ENCODE results near the gene TIMM17A.

The TIMM17A gene

DNA sequence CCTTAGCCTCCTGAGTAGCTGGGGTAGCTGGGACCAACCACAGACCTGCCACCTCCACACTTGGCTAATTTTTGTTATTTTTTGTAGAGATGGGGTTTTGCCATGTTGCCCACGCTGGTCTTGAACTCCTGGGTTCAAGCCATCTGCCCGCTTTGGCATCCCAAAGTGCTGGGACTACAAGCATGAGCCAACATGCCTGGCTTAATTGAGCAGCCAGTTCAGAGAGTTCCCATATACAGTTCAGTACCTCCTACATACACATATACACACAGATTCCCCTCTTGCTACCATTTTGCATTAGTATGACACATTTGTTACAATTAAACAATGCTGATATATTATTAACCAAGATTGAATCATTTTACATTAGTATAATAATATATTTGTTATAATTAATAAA, 30.1 kb downstream of the TIMM17A start:
- DNase-seq: no peak

DNA sequence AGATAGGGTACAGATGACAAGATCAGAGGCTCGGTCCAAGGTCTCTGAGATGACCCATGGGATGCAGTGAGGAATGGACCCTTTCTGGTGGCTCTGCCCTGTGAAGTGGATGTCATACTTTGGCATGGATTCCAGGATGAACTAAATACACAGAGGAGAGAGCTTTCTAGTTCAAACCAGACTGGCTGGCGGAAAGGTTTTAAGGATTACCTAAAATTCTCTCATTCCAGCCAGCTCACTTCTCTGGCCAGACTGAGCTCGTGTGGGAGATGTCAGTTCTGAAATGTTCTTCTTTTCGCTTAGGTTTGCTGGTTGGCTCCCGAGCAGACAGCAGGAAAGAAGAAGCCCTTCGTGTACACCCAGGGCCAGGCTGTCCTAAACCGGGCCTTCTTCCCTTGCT, 33.3 kb downstream of the TIMM17A start:
- no peak for DNase-seq

DNA sequence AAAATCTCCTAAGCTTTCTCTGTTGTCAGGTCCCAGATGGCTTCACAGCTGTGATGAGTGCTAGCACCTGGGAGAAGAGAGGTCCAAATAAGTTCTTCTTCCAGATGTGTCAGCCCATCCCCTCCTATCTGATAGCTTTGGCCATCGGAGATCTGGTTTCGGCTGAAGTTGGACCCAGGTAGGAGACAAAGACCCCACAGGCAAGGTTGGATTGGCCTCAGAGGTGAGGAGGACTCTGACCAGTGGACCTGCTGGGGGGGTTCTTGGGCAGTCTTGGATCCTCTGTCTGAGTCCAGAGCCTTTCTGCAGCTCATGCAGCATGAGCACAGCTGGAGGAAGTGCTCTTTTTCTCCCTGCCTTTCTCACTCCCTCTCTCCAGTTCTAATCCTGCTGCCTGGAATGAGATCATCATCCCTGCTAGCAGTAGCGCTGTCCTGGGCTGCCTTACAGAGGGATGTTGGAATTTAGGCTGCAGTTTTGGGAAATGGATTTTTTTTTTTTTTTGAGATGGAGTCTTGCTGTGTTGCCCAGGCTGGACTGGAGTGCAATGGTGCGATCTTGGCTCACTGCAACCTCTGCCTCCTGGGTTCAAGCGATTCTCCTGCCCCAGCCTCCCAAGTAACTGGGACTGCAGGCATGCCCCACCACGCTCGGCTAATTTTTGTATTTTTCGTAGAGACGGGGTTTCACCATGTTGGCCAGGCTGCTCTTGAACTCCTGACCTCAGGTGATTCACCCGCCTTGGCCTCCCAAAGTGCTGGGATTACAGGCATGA, 34.2 kb downstream of the TIMM17A start:
- DNase-seq: no peak

DNA sequence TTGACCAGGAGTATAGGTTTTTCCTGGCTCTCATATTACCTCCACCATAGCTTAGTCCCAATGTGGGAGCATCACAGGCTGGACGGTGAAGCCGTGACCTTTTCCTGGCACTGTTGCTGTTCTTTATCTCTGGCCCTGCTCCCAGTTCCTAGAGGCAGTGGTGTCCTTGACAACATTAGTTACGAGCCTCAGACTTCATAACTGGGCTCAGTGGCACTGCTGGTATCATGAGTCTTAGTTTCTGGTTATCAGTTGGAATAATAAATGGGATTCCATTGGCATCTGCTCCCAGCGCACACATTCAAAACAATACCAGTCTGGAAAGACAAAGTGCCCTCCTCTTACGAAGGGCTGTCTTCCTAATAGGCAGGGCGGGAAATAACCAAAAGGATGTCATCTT, 35.1 kb downstream of the TIMM17A start:
- no peak for DNase-seq

DNA sequence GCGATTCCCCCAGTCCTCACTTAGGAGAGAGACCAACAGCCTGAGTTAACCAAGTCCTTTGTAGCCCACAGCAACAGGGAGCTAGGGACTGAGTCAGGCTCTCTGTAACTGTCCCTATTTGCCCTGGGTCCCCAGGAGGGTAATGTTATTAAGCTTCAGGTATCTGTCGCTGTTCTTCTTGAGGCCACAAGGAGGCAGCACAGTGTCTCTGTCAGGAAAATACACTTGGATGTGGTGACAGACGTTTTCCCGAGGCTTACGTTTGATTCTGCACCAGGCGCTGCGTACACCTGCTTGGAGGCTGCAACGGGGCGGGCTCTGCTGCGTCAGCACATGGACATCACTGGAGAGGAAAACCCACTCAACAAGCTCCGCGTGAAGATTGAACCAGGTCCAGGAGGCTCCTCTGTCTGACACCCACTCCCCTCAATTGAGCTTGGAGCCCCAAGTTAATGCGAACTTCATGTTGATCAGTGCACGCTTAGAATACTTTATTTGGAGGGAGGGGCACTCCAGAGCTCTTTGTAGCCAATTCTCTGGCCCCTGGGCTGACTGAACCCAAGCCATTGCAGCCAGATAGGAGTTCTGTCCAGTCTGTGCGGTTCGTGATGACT, 44.4 kb downstream of the TIMM17A start:
- peak; percentile 34 for DNase-seq

DNA sequence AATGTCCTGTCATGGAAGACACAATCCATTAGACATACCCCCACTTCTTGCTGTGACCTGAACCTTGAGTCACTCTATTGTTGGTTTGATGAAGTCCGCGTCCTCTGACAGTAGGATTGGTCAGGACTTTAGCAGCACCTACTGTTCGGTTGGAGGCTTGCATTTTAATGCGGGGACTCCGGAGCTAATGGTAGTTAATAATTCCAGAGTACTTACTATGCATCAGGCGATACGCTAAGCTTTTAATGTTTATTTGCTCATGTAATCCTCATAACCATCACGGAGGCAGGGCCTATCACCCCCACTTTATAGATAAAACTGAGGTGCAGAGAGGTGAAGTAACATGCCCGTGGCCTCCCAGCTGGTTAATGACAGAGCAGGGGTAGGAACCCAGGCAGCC, 47.2 kb downstream of the TIMM17A start:
- DNase-seq: no peak

DNA sequence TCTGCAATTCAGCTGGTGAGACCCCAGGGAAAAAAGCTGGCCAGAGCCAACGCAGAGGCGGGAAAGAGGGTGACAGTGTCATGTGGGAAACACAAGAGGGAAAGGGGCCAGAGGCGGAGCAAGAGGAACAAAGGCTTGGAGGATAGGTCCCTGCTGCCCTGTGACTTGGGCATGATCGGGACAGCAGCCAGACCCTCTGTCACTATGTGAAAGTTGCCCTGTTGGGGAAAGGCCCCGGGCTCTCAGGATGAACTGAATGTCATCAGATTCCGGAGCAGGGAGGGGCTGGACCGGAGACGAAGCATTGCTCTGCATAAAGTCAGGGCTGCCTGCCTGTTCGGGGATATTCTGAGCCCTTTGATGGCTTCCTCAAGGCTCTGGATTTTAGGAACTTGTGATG, 49.4 kb downstream of the TIMM17A start:
- no peak for DNase-seq

DNA sequence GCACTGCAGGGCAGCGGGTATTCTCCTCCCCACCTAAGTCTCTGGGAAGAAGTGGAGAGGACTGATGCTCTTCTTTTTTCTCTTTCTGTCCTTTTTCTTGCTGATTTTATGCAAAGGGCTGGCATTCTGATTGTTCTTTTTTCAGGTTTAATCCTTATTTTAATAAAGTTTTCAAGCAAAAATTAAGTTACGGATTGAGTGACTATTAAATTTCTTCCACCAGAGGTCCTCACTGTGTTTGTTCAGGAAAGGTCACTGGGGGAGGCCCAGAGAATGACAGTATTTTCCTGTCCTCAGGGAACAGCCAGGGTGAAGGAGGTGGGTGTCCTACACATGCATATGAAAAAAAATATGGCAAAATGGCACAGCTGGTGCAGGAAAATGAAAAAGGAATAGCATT, 50.7 kb downstream of the TIMM17A start:
- no peak for DNase-seq

DNA sequence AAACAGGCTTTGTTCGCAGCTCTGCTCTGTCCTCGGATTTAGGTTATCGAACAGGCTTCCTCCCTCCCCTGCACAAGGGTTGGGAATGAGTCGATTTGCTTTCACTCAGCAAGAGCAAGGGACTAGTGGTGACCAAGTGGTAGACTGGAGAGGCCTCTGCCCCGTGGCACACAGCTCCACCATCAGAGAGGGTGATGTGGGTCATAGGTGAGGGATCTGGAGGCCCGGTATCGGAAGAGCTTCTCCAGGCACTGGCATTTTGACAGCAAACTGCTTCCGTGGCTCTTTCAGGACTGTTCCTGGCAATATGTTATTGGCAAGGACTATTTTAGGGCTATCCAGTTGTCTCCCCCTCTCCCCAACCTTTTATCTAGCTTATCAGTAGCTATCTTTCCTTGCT, 52.0 kb downstream of the TIMM17A start:
- no peak for DNase-seq

DNA sequence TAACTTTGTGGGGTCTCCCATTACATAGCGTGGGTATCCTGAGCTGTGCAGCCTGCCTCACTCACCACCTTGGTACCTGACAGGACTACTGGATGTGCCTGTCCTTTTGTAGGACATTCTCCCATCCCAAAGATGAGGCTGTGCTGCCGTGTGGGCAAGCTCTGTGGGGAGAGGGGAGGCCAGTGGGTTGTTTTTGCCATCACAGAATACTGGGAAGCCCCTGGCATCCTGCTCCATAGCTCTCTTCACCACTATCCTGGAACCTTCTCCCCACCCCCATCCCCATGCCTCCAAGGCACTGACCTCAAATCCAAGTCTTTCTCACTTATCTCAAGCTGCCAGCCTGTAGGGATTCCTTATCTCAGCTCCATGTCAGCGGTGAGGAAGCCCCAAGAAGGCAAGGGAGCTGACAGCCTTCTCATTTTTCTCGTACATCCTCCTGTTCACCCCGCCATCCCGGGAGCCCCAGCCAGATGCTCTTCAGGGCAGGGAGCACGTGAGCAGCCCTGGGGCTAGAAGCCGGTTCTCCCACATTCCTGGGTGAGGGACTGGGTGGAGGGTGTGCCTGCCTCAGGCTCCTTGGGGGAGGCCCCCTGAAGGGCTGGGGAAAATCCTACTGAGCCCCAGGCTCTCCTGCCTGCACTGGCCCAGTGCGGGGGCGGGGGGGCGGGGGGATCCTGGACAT, 52.6 kb downstream of the TIMM17A start:
- peak; percentile 12 for DNase-seq

DNA sequence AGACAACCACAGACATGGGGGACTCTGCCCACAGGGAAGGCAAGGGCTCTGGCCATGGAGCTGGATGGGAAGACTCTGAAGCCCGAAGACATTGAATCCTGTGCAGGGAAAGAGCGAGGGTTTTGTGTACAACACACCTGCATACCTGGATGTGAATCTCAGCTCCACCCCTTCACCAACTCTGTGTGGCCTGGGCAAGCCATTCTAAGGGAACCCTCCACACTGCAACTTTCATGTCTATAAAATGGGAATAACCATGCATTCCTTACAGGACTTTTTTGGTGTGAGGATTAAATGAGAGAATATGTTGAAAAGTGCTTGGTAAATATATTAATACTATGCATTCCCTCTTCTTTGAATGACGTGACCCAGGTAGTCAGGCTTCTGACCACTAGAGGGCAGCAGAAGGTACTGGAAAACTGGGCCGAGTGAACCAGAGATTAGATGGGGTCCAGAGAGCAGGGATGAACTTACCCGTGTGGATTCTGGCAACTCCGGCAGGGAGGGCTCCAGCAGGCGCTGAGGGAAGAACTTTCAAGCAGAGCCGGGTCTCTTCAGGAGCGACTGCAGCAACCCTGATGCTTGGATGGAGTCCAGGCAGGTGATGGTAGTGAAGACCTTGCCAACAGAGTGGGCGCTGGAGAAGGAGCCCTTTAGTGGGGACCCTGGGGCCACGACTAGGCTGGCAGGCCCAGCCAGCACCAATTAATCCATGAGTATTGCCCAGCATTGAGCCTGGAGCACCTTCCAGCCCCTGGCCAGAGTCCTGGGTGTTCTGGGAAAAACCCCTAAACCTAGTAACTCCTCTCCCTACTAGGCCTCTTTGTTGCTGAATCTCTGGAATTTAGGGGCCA, 54.2 kb downstream of the TIMM17A start:
- peak; percentile 86 for DNase-seq

DNA sequence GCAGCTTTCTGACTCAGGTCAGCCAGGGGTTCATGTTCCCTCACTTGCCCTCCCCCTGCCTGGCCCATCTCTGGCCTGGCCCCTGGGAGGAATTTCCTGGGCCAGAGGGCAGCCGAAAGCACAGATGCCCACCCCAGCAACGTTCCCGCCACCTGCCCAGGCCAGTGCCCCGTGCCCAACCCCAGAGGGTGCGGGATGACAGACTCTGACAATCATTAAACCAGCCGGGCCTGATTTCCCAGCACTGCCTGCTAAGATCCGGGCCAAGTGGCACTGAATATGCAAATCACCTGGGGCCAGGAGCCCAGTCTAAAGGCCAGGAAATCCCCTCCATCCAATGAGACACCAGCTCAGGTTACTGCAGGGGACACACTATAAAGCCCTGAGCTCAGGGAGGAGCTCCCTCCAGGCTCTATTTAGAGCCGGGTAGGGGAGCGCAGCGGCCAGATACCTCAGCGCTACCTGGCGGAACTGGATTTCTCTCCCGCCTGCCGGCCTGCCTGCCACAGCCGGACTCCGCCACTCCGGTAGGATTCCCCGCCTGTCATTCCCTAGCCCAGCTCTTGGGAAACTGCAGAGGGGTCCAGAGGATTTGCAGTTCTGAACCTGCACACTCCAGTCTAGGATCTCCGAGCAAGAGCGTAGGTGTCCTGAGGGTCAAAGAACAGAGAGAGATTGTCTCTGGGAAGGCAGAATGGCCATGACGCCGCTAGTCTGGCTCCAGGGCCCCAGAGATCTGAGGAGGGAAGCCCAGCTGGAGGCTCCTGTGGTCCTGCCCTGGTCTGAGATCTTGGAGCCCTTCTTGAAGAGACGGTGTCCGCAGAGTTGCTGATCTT, 55.1 kb downstream of the TIMM17A start, which contains the start of gene ELF3:
TSS of gene ELF3 (plus strand) at position 408 of the 836 bp plus-strand sequence. CDS start 550 bp downstream, outside the sequence.
- DNase-seq: peak; percentile 98

DNA sequence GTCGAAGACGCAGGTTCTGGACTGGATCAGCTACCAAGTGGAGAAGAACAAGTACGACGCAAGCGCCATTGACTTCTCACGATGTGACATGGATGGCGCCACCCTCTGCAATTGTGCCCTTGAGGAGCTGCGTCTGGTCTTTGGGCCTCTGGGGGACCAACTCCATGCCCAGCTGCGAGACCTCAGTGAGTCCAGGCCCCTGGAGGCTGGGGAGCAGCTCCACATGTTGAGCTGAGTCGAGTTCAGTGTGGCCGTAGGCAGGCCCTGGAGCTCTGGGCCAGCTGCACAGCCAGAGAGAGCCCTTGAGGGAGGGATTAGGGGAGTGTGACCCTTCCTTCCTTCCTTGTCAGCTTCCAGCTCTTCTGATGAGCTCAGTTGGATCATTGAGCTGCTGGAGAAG, 56.7 kb downstream of the TIMM17A start:
- no peak for DNase-seq

DNA sequence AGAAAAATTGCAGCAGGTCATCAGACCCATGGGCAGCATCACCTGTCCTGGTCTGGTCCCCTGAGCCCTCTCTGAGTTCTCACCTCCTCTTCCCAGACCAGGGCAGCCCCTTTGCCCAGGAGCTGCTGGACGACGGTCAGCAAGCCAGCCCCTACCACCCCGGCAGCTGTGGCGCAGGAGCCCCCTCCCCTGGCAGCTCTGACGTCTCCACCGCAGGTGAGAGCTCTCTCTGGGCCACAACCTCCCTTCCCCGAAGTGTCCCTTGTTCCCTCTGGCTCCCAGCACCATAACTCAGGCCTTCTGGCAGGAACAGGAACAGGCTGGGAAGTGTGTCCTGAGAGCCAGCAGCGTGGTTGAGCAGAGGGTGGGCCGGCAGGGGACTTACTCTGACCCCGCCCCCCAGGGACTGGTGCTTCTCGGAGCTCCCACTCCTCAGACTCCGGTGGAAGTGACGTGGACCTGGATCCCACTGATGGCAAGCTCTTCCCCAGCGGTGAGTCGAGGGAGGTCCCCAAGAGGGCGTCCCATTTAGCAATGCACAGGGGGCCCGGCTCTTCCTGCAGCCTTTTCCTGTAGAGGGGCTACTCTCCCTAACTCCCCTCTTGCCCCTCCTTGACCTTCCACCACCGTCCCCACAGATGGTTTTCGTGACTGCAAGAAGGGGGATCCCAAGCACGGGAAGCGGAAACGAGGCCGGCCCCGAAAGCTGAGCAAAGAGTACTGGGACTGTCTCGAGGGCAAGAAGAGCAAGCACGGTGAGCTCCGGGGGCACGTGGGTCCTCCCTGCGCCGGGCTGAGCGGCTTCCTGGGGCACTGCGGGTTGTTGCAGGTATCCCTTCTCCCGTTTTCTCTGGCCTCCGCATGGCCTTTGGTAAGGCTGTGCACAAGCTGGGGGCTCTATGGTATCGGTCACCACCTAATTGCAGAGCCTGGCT, 57.5 kb downstream of the TIMM17A start:
- no peak for DNase-seq

DNA sequence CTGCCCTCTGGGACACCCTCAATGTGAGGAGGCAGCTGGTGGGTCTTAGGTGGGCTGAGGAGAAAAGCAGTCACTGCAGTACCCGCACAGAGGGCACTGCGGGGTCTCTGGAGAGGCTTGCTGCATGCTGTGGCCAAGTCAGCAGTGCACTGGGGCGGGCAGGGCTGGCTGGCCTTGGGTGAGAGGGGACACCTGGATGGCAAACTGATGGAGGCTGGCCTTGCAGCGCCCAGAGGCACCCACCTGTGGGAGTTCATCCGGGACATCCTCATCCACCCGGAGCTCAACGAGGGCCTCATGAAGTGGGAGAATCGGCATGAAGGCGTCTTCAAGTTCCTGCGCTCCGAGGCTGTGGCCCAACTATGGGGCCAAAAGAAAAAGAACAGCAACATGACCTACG, 58.3 kb downstream of the TIMM17A start:
- no peak for DNase-seq

DNA sequence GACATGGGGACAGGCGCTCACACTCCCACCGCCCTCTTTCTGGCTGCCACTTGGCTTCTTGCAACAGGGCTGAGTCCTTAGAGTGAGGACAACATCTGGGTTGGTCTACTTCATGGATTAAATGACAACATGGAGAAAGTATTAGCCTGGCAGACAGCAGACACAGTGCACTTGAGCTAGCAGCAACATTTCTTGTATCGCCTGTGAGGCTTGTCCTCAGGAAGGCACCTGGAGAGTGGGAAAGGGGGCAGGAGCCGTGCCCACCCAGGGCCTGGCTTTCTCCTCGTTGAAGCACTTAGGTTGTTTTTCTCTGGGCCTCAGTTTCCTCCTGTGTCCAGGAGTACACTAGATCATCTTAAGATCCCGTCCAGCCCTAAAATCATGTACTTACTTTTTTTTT, 58.8 kb downstream of the TIMM17A start:
- DNase-seq: no peak

DNA sequence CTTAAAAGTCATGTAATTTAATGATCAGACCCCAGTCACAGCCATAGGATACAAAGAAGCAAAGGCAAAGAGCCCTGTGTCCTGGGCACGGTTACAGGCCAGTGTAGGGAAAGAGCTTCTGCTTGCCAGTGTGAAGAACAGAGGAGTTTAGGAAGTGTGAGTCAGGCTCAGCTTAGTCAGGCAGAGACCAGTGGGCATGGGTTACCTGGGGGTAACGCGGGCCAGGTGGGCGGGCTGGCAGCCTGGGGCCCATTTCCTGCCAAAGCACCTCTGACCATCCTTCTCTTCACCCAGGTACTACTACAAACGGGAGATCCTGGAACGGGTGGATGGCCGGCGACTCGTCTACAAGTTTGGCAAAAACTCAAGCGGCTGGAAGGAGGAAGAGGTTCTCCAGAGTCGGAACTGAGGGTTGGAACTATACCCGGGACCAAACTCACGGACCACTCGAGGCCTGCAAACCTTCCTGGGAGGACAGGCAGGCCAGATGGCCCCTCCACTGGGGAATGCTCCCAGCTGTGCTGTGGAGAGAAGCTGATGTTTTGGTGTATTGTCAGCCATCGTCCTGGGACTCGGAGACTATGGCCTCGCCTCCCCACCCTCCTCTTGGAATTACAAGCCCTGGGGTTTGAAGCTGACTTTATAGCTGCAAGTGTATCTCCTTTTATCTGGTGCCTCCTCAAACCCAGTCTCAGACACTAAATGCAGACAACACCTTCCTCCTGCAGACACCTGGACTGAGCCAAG, 59.8 kb downstream of the TIMM17A start:
- DNase-seq: no peak

DNA sequence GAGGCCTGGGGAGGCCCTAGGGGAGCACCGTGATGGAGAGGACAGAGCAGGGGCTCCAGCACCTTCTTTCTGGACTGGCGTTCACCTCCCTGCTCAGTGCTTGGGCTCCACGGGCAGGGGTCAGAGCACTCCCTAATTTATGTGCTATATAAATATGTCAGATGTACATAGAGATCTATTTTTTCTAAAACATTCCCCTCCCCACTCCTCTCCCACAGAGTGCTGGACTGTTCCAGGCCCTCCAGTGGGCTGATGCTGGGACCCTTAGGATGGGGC, 60.3 kb downstream of the TIMM17A start:
- no peak for DNase-seq

DNA sequence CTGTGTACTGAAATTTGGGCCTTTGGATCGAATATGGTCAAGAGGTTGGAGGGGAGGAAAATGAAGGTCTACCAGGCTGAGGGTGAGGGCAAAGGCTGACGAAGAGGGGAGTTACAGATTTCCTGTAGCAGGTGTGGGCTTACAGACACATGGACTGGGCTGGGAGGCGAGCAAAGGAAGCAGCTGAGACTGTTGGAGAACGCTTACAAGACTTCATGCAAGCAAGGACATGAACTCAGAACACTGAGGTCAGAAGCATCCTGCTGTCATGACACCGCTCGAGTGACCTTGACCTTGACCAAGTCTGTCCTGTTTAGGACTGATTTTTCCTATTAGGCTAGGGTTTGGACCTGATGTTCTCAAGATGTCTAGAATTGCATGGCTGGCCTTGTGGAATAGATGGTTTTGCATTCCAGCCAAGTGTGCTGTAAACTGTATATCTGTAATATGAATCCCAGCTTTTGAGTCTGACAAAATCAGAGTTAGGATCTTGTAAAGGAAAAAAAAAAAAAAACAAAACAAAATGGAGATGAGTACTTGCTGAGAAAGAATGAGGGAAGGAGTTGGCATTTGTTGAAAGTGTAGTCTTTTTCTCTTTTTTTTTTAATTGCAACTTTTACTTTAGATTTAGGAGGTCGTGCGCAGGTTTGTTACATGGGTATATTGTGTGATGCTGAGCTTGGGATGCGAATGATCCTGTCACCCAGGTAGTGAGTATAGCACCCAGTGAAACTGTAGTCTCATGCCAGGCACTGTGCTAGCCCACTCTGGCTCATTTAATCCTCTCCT, 60.9 kb downstream of the TIMM17A start:
- DNase-seq: peak; percentile 2

All from kidney glomerular epithelial cell (primary cell).